HG03460 (cell line): ENCODE measurements around the gene ERN1.
A peak's percentile ranks its signal among the peaks of the same experiment; 100 is the strongest.

Experiments
- ATAC-seq: cut with Tn5 transposase; IDR thresholded peaks from one replicate; pipeline ENCODE4 v1.9.1; 2021; ENCODE audit not compliant: unreplicated experiment

Gene ERN1

GRCh38 chr17:64158406-64158805 is 28.5 kb upstream of the ERN1 start:
- ATAC-seq, result no peak

- no peak for ATAC-seq
Observed at GRCh38 chr17:64157669-64158180, 27.8 kb upstream of the ERN1 start.

GRCh38 chr17:64156670-64157069 is 26.7 kb upstream of the ERN1 start:
- ATAC-seq, result no peak

GRCh38 chr17:64155751-64156544 is 26.0 kb upstream of the ERN1 start:
- ATAC-seq, result no peak

- no peak for ATAC-seq
Observed at GRCh38 chr17:64155129-64155528, 25.2 kb upstream of the ERN1 start.

GRCh38 chr17:64154717-64155116 is 24.8 kb upstream of the ERN1 start:
- no peak for ATAC-seq

GRCh38 chr17:64154313-64154695 is 24.4 kb upstream of the ERN1 start:
- ATAC-seq, result no peak

GRCh38 chr17:64153565-64154312 is 23.8 kb upstream of the ERN1 start:
- ATAC-seq, result no peak

- ATAC-seq, result no peak
Observed at GRCh38 chr17:64152428-64153125, 22.6 kb upstream of the ERN1 start.

- no peak for ATAC-seq
Observed at GRCh38 chr17:64151016-64151368, 21.0 kb upstream of the ERN1 start.

- ATAC-seq, result no peak
Observed at GRCh38 chr17:64150237-64151015, 20.5 kb upstream of the ERN1 start.

- no peak for ATAC-seq
Observed at GRCh38 chr17:64149196-64149595, 19.3 kb upstream of the ERN1 start.

- ATAC-seq, result no peak
Observed at GRCh38 chr17:64148699-64149098, 18.8 kb upstream of the ERN1 start.

- ATAC-seq, result no peak
Observed at GRCh38 chr17:64148017-64148631, 18.2 kb upstream of the ERN1 start.

- no peak for ATAC-seq
Observed at GRCh38 chr17:64147110-64148016, 17.4 kb upstream of the ERN1 start.

GRCh38 chr17:64146418-64147109 is 16.6 kb upstream of the ERN1 start:
- ATAC-seq, result peak; percentile 5

GRCh38 chr17:64145751-64146417 is 15.9 kb upstream of the ERN1 start:
- peak; percentile 93 for ATAC-seq

GRCh38 chr17:64145375-64145750 is 15.4 kb upstream of the ERN1 start:
- ATAC-seq, result peak; percentile 9
